Breast epithelium (tissue), 4 donors: ENCODE data around the gene HPCAL1. TPM values are rescaled to one million over a fixed set of nuclear protein-coding genes. Genes with fewer than 3 reads are reported as not detected.
"Not testable (repeated sequence)": the region's sequence is repeated elsewhere in the genome, so short reads cannot be mapped to it uniquely, and the experiment has no call there.

Source experiments
- DNase-seq, 2 donors: peaks; one replicate each; pipeline ENCODE4 v3.0.0-alpha.2; 2019; ENCODE audit warnings: low spot score in 2 of 2
- H3K27ac ChIP-seq, 2 donors: fragments of 200-600 bp; sonication (generic) in 1 of 2; one replicate each; pipeline ENCODE4 v1.5.1; 2016 to 2019; ENCODE audit warnings: mild to moderate bottlenecking in 1 of 2
- H3K27me3 ChIP-seq, 2 donors: fragments of 200-600 bp; sonication (generic) in 1 of 2; one replicate each; pipeline versions ENCODE4 v1.5.1 to v1.6.0; 2017 to 2019; ENCODE audit warnings: control low read depth in 1 of 2, mild to moderate bottlenecking in 1 of 2
- H3K36me3 ChIP-seq: fragments of 200-600 bp; one replicate; pipeline ENCODE4 v1.5.1; 2019
- H3K4me1 ChIP-seq, 2 donors: fragments of 200-600 bp; sonication (generic); one replicate each; pipeline ENCODE4 v1.5.1; 2016 to 2019; ENCODE audit warnings: control low read depth in 1 of 2
- H3K4me3 ChIP-seq, 3 donors: fragments of 200-600 bp; sonication (generic); 1 replicate in 2 of 3; 2 replicates in 1 of 3; pipeline ENCODE4 v1.5.1; 2016 to 2019; ENCODE audit warnings: mild to moderate bottlenecking in 3 of 3, moderate library complexity in 2 of 3
- H3K9me3 ChIP-seq, 2 donors: fragments of 200-600 bp; sonication (generic) in 1 of 2; one replicate each; pipeline ENCODE4 v1.5.1; 2016 to 2019; ENCODE audit warnings: control low read depth in 1 of 2
- POLR2A ChIP-seq: fragments of 450-650 bp; IDR thresholded peaks from one replicate; pipeline ENCODE4 v1.6.1; 2016; ENCODE audit warnings: antibody characterized with exemption, mild to moderate bottlenecking, moderate library complexity
- POLR2AphosphoS5 ChIP-seq, 3 donors: sonication (generic); formaldehyde crosslinking; IDR thresholded peaks; one replicate each; pipeline ENCODE4 v1.6.1; 2017; ENCODE audit warnings: antibody characterized with exemption in 3 of 3
- intact Hi-C: fragments of 100-400 bp; cut with DNase I; formaldehyde crosslinking; loops from one replicate; pipeline ENCODE4 v1.15.1; 2023; ENCODE audit warnings: low total_unique reads
- total RNA-seq, 3 donors: library from RNA; depleted of rRNA; stranded (reverse); fragments of >200 nt; gene quantifications; one replicate each; pipeline ENCODE4 v1.1.0, GENCODE V29; 2016
- TF ChIP-seq, protein P1 (sequence below), 3 donors: fragments of 450-650 bp; IDR thresholded peaks; one replicate each; pipeline ENCODE4 v1.5.1; 2016 to 2017; ENCODE audit warnings: antibody characterized with exemption in 3 of 3, mild to moderate bottlenecking in 3 of 3, moderate library complexity in 3 of 3

Gene HPCAL1
- total RNA-seq, 3 donors from 2014 or later, result 38.6 to 41.9 (median 41.6) TPM

DNA sequence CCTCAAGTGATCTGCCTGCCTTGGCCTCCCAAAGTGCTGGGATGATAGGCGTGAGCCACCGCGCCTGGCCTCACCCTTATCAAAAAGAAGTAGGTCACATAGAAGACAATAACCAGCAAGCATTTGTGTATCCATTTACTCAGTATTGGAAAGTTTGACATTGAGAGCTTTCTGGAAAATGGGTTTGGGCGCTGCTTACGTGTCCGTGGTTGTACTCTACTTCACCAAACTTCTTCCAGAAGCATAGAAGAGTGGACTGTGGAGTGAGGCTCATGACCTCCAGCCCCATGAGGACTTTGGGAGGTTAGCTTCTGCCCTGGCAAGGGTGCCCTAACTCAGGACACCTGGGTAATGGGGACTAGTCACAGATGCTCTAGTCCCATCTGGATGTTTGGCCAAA lies 149.1 kb downstream of the HPCAL1 start:
- TF ChIP-seq POLR2A, result no peak
- TF ChIP-seq, protein P1, sequence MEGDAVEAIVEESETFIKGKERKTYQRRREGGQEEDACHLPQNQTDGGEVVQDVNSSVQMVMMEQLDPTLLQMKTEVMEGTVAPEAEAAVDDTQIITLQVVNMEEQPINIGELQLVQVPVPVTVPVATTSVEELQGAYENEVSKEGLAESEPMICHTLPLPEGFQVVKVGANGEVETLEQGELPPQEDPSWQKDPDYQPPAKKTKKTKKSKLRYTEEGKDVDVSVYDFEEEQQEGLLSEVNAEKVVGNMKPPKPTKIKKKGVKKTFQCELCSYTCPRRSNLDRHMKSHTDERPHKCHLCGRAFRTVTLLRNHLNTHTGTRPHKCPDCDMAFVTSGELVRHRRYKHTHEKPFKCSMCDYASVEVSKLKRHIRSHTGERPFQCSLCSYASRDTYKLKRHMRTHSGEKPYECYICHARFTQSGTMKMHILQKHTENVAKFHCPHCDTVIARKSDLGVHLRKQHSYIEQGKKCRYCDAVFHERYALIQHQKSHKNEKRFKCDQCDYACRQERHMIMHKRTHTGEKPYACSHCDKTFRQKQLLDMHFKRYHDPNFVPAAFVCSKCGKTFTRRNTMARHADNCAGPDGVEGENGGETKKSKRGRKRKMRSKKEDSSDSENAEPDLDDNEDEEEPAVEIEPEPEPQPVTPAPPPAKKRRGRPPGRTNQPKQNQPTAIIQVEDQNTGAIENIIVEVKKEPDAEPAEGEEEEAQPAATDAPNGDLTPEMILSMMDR (IDR thresholded peaks at IDR 0.05), result no peak
- TF ChIP-seq POLR2AphosphoS5 (IDR thresholded peaks at IDR 0.05), result no peak
- H3K4me3 ChIP-seq, result no peak overlapping the region
- no peaks in the 10 kb centered on the region for H3K36me3 ChIP-seq
- no peaks in the 10 kb centered on the region for H3K9me3 ChIP-seq
- no peaks in the 10 kb centered on the region for H3K27me3 ChIP-seq
- H3K27ac ChIP-seq, result peak overlapping the region in 1 of 2 donors; percentile 67
- intact Hi-C loops, result no loop called here
- peaks cover 0 to 7% of the 10 kb centered on the region in 2 donors for H3K4me1 ChIP-seq
- no peak for DNase-seq

DNA sequence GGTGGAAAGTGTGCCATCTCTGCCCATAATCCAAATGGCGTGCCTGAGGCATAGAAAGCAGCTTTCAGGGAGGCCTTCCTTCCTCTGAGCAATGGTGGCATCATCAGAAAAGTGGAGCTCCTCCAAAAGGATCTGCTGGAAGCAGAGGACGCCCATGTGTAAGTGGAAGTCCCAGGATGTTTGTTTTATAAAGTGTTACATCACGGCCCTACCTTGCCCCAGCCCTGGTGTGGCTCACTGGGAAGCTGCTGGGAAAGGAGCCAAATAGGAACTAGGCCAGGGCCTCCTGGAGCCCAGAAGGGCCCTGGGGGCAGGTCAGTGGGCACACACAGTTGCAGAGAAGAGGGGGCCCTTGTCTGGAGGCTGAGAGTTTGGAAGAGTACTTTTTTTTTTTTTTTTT lies 149.6 kb downstream of the HPCAL1 start:
- H3K27me3 ChIP-seq, result no peaks in the 10 kb centered on the region
- H3K4me1 ChIP-seq, result peaks cover 0 to 4% of the 10 kb centered on the region in 2 donors
- H3K36me3 ChIP-seq, result no peaks in the 10 kb centered on the region
- H3K27ac ChIP-seq, result peak overlapping the region in 1 of 2 donors; percentile 67
- TF ChIP-seq, protein P1 (IDR thresholded peaks at IDR 0.05), result no peak
- TF ChIP-seq POLR2A (no peak), POLR2AphosphoS5 (IDR thresholded peaks at IDR 0.05) (no peak)
- H3K4me3 ChIP-seq, result no peak overlapping the region
- intact Hi-C loops, result no loop called here
- peak; percentile 52 to 66 for DNase-seq
- H3K9me3 ChIP-seq, result no peaks in the 10 kb centered on the region

GRCh38 chr2:10452956-10453904 lies 150.5 kb downstream of the HPCAL1 start:
- no peaks in the 10 kb centered on the region for H3K36me3 ChIP-seq
- H3K4me1 ChIP-seq, result peaks cover 0 to 4% of the 10 kb centered on the region in 2 donors
- H3K27ac ChIP-seq, result no peak overlapping the region
- no peaks in the 10 kb centered on the region for H3K27me3 ChIP-seq
- H3K4me3 ChIP-seq, result no peak overlapping the region
- H3K9me3 ChIP-seq, result no peaks in the 10 kb centered on the region
- TF ChIP-seq, protein P1 (IDR thresholded peaks at IDR 0.05), result no peak
- no peak for TF ChIP-seq POLR2AphosphoS5 (IDR thresholded peaks at IDR 0.05)
- TF ChIP-seq POLR2A, result no peak
- DNase-seq, result no peak
- intact Hi-C loops, result no loop called here

- DNase-seq, result no peak
- H3K27me3 ChIP-seq, result no peaks in the 10 kb centered on the region
- peaks cover 0 to 4% of the 10 kb centered on the region in 2 donors for H3K4me1 ChIP-seq
- H3K4me3 ChIP-seq, result no peak overlapping the region
- TF ChIP-seq POLR2AphosphoS5 (IDR thresholded peaks at IDR 0.05) (no peak), POLR2A (no peak)
- TF ChIP-seq, protein P1 (IDR thresholded peaks at IDR 0.05), result no peak
- H3K9me3 ChIP-seq, result no peaks in the 10 kb centered on the region
- intact Hi-C loops, result no loop called here
- no peak overlapping the region for H3K27ac ChIP-seq
- no peaks in the 10 kb centered on the region for H3K36me3 ChIP-seq
Measured at GRCh38 chr2:10453905-10454298, 151.2 kb downstream of the HPCAL1 start.

GRCh38 chr2:10454505-10454904 lies 151.8 kb downstream of the HPCAL1 start:
- no peak for DNase-seq
- intact Hi-C loops, result no loop called here

GRCh38 chr2:10457195-10457594 lies 154.5 kb downstream of the HPCAL1 start:
- H3K27ac ChIP-seq, H3K36me3 ChIP-seq, H3K4me1 ChIP-seq, H3K4me3 ChIP-seq, intact Hi-C loops, DNase-seq, H3K9me3 ChIP-seq, H3K27me3 ChIP-seq: not testable (repeated sequence)

More at GRCh38 chr2:10454505-10454904, 151.8 kb downstream of the HPCAL1 start:
- no peaks in the 10 kb centered on the region for H3K27me3 ChIP-seq
- no peak overlapping the region for H3K4me3 ChIP-seq
- TF ChIP-seq POLR2A (no peak), POLR2AphosphoS5 (IDR thresholded peaks at IDR 0.05) (no peak)
- TF ChIP-seq, protein P1 (IDR thresholded peaks at IDR 0.05), result no peak
- no peaks in the 10 kb centered on the region for H3K4me1 ChIP-seq
- H3K27ac ChIP-seq, result no peak overlapping the region
- no peaks in the 10 kb centered on the region for H3K9me3 ChIP-seq
- H3K36me3 ChIP-seq, result no peaks in the 10 kb centered on the region
